GM21529 (cell line): Measurements from ENCODE around the gene CARD11.

ENCODE experiments used
- ATAC-seq: cut with Tn5 transposase; IDR thresholded peaks from one replicate; pipeline ENCODE4 v1.9.1; 2021; ENCODE audit not compliant: unreplicated experiment

The CARD11 gene

DNA sequence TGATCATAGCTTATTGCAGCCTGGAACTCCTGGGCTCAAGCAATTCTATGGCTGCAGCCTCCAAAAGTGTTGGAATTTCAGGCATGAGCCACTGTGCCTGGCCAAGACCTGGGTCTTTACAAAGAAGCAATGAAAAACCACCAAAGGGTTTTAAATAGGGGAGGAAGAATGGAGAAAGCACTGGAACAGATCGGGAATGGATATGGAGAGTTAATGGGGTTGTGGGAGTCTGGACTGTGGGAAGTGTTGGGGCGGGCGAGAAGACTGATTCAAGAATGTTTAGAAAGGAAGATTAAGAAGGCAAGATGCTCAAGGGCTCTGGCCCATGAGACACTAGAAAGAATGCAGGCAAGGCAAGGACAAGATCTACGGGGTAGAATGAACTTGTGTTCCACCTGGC lies 98.5 kb downstream of the CARD11 start:
- no peak for ATAC-seq

DNA sequence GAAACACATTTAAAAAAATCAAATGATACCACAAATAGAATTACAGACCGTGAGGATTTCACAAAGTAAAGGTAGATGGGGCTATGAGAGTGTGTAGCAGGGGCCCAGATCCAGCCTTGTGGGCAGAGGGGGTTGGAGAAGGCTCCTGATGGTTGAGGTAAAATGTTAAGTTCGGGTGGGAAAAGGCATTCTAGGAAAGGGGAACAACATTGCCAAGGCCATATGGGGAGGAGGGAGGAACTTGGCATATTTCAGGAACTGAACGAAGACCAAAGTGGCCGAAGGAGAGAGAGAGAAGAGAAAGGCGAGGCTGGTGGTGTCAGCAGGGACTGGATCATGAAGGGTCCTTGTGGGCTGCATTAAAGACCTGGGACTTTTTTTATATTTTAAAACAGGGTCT lies 98.9 kb downstream of the CARD11 start:
- ATAC-seq: no peak

- no peak for ATAC-seq
Measured at GRCh38 chr7:2943851-2944601, 99.6 kb downstream of the CARD11 start.

DNA sequence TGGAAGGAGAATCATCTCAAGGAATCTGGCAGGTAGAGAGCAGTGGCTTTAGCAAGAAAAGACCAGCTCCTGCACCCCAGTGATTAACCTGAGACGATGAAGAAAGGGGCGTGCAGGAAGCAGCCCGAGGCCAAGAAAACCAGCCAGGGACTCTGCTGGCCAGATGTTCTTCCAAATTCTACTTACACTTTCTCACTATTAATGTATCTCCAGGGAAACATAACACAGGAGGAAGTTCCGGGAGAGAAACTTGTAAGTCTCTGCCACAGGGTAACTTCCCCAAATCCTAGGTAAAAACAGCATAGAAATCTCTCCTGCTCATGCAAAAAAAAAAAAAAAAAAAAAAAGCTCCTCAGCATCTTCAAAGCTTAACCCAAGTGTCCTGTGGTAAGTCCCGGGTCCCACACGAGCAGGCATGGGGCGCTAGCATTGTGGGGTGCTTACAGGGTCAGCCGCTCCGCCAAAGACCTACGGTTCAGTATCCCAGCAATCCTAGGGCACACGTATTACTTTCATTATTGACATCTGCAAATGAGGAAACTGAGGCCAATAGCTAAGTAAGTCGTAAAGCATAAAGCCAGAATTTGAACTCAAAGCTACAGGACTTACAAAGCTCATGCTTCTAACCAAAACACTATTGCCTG lies 102.3 kb downstream of the CARD11 start:
- no peak for ATAC-seq

- ATAC-seq: no peak
Measured at GRCh38 chr7:2940466-2940865, 103.2 kb downstream of the CARD11 start.

GRCh38 chr7:2939193-2939885 lies 104.3 kb downstream of the CARD11 start:
- no peak for ATAC-seq

- ATAC-seq: no peak
Measured at GRCh38 chr7:2938514-2939192, 105.0 kb downstream of the CARD11 start.

- no peak for ATAC-seq
Measured at GRCh38 chr7:2937701-2938513, 105.8 kb downstream of the CARD11 start.

- ATAC-seq: no peak
Measured at GRCh38 chr7:2936891-2937580, 106.6 kb downstream of the CARD11 start.

DNA sequence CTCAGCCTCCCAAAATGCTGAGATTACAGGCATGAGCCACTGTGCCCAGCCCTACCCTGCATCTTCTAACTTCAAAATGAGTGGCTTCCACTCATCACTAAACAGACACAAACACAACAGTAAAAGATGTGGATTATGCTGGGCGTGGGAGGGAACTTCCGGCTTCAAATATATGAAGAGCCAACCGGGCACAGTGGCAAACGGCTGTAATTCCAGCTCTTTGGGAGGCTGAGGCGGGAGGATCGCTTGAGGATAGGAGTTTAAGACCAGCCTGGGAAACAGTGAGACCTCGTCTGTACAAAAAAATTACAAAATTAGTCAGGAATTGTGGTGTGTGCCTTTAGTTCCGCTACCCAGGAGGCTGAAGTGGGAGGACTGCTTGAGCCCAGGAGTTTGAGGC lies 107.4 kb downstream of the CARD11 start:
- no peak for ATAC-seq

DNA sequence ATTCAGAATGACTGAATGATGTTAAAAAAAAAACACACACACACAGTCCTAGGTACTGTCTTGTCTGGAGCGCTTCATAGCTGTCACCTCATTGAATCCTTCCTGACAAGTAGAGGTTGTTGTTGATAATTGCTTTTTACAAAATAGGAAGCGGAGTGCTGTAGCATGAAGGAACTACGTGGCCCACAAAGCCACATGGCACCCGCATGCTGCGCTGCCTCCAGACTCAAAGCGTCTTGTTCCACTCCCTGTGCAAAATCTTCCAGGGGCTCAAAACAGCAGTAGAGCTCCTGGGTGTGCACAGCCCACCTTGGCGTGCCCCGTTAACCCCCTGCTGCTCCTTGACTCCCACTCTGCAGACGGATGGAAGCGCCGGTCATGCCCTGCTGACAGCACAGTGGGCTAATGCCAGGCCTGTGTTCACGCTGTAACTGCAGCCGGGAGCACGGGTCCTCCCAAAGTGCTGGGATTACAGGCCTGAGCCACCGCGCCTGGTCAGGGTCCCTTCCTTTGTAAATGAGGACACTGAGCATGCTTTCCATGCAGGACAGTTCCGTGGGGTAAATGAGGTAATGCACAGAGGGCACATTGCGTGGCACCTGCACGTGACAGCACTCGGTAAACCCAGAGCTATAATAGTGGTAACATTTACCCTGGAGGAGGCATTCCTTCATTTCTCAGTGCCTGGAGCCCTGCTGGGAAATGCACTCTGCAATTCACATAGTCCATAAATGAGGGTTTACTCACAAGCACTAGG lies 108.5 kb downstream of the CARD11 start:
- ATAC-seq: no peak

DNA sequence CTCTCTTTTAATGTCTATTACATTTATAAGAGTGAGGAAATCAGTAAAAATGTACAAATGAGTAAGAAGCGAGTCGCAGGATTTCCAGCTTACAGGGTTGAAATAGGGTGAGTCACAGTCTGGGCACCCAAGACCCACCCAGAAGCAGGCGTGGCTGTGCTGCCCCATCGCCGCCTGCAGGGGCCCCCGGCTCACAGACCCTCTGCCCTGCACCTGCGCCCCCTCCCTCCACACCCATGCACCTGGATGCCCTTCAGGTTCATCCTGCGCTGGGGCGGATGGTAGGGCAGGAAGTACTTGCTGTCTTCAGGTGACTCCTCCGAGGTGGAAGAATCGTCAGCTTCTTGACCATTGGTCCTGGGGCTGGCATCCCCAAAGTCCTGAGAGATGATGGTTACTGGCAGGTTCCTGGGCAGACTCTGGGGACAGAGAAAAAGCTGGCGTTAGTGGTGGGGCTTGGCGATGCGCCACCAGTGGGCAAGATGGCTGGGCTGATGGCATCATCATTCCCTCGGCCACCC lies 109.4 kb downstream of the CARD11 start:
- no peak for ATAC-seq

DNA sequence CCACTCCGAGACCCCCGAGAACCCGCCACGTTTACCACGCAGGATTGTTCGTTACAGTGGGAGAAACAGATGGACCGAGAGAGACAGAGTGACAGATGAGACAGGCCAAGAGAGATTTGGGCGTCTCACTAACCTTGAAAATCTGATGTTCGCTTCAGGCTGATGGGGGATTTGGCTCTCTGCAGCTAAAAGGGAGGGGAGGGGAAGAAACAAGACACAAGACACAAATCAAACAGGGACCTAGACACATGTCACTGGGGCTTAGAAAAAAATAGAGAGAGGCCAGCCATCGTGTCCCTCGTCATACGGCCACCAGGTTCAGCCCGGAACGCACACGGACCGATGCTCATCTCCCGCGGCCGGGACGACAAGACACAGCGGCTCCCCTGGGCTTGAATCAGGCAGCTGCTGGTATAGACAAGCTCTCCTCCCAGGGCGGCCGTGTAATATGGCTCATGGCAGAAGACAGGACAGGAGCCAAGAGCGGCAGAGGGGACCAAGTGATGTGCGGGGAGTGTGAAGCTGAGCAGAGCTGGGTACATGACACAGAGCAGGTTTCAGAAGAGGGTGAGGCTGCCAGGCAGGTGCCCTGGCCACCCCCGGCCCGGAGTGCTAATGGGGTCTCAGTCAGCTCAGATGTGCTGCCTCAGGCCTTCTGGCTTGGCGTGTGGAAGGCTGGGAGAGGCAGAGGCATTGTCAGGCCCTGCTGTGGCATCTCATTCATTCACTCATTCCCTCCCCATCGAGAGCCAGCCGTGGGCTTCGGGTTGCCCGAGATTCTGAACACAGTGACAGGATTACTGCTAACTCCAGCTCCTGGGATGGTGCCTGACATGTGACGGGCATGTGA lies 111.0 kb downstream of the CARD11 start:
- no peak for ATAC-seq

- no peak for ATAC-seq
Measured at GRCh38 chr7:2931034-2931415, 112.6 kb downstream of the CARD11 start.

DNA sequence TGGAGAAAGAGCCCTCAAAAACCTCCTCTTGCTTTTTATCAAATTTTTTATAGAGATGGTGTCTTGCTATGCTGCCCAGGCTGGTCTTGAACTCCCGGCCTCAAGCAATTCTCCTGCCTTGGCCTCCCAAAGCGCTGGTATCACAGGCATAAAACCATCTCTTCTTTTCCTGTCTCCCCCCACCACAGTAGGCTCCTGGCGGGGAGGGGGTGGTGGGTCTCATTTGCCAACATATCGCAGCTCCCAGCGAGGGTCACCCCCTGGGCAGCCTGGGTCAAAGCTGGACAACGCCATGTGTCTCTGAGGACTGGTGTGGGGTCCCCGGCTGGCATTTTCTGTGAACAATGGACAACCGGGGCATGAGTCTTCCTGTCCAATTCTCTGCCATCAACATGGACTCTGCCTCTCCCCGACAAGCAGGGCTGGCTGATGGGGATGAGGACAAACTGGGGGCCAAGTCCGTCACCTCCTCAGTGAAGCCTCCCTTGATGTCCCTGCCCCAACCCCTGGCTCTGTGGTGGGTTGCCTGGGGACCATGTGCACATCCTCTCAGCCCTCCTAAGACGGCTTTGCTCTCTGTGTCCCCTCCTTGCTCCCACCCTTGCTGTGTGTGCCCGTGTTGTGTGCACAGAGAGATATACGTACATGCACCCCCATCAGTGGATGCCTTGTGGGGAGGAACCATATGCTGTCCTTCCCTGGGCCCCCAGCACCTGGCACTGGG lies 113.2 kb downstream of the CARD11 start:
- ATAC-seq: no peak

- ATAC-seq: no peak
Measured at GRCh38 chr7:2929321-2930201, 114.1 kb downstream of the CARD11 start.
